K562 (cell line): ENCODE data around the gene SDCCAG8. TPM values are rescaled to one million over a fixed set of nuclear protein-coding genes. Genes with fewer than 3 reads are reported as not detected.
A peak's percentile ranks its signal among the peaks of the same experiment; 100 is the strongest.

Experiments
- ATF1 ChIP-seq, 2 experiments: fragments of 450-650 bp in 1 of 2; IDR thresholded peaks; 2 replicates each; pipeline ENCODE4 v1.6.1; 2016; ENCODE audit warnings: missing compliant biosample characterization in 1 of 2, missing genetic modification characterization in 1 of 2
- BHLHE40 ChIP-seq: IDR thresholded peaks from 2 replicates; pipeline ENCODE4 v1.6.1; 2011; ENCODE audit warnings: low read length, improper control_type of control experiment
- CEBPB ChIP-seq: fragments of 450-650 bp; IDR thresholded peaks from 2 replicates; pipeline ENCODE4 v1.6.1; 2016; ENCODE audit warnings: missing genetic modification characterization, missing compliant biosample characterization
- CHD1 ChIP-seq: fragments of 200-600 bp; sonication (generic); IDR thresholded peaks from one replicate; pipeline ENCODE4 v1.6.1; 2012; ENCODE audit warnings: mild to moderate bottlenecking, moderate library complexity, low read length, inconsistent platforms
- DPF2 ChIP-seq: fragments of 450-650 bp; IDR thresholded peaks from 2 replicates; pipeline ENCODE4 v1.6.1; 2016
- EP300 ChIP-seq: IDR thresholded peaks from 2 replicates; pipeline ENCODE4 v1.6.1; 2012; ENCODE audit warnings: low read length, improper control_type of control experiment
- ESRRA ChIP-seq: fragments of 450-650 bp; IDR thresholded peaks from 2 replicates; pipeline ENCODE4 v1.6.1; 2014; ENCODE audit warnings: low read depth, mild to moderate bottlenecking, moderate library complexity, borderline replicate concordance
- FOS ChIP-seq: IDR thresholded peaks from 3 replicates; pipeline ENCODE4 v1.6.1; 2011; ENCODE audit not compliant: insufficient read length; ENCODE audit errors: extremely low read depth
- FOXA3 ChIP-seq, 2 experiments: fragments of 450-650 bp in 1 of 2; sonication (generic) in 1 of 2; formaldehyde crosslinking; IDR thresholded peaks in 1 of 2; conservative IDR thresholded peaks in 1 of 2; 2 replicates each; pipeline versions ENCODE4 v1.4.0 to v1.8.0; 2020 to 2022; ENCODE audit warnings: mild to moderate bottlenecking in 2 of 2, missing genetic modification reagents in 1 of 2
- FOXM1 ChIP-seq, 2 experiments: fragments of 450-650 bp in 1 of 2; sonication (generic) in 1 of 2; formaldehyde crosslinking in 1 of 2; IDR thresholded peaks; 2 replicates each; pipeline versions ENCODE4 v1.6.1 to v1.9.0; 2017 to 2022; ENCODE audit warnings: low read depth in 2 of 2, mild to moderate bottlenecking in 2 of 2, missing genetic modification reagents in 1 of 2, moderate library complexity in 1 of 2
- HNRNPUL1 ChIP-seq: fragments of 200-400 bp; formaldehyde crosslinking; IDR thresholded peaks from 2 replicates; pipeline ENCODE4 v1.6.1; 2017; ENCODE audit warnings: low read length
- MAFG ChIP-seq: fragments of 450-650 bp; conservative IDR thresholded peaks from 2 replicates; pipeline ENCODE4 v1.6.1; 2016; ENCODE audit warnings: missing genetic modification characterization, missing compliant biosample characterization
- MIER1 ChIP-seq: fragments of 450-650 bp; IDR thresholded peaks from 2 replicates; pipeline ENCODE4 v1.6.1; 2016; ENCODE audit warnings: antibody characterized with exemption, mild to moderate bottlenecking, low read depth
- MTA3 ChIP-seq: fragments of 450-650 bp; formaldehyde crosslinking; IDR thresholded peaks from 2 replicates; pipeline ENCODE4 v1.6.1; 2017; ENCODE audit warnings: mild to moderate bottlenecking, borderline replicate concordance
- NRF1 ChIP-seq, 2 experiments: fragments of 450-650 bp; IDR thresholded peaks in 1 of 2; conservative IDR thresholded peaks in 1 of 2; 2 replicates each; pipeline ENCODE4 v1.6.1; 2014; ENCODE audit warnings: mild to moderate bottlenecking in 2 of 2
- RCOR1 ChIP-seq, 2 experiments: IDR thresholded peaks; 2 replicates each; pipeline ENCODE4 v1.6.1; 2012; ENCODE audit warnings: low read depth in 2 of 2, low read length in 2 of 2, borderline replicate concordance in 1 of 2, improper control_type of control experiment in 1 of 2
- SMARCA4 ChIP-seq: fragments of 450-650 bp; IDR thresholded peaks from 2 replicates; pipeline ENCODE4 v1.6.1; 2016
- SOX6 ChIP-seq: fragments of 450-650 bp; IDR thresholded peaks from 2 replicates; pipeline ENCODE4 v1.6.1; 2014; ENCODE audit warnings: mild to moderate bottlenecking
- SP1 ChIP-seq: sonication (generic); formaldehyde crosslinking; IDR thresholded peaks from 2 replicates; pipeline ENCODE4 v1.8.1; 2022; ENCODE audit warnings: mild to moderate bottlenecking, missing genetic modification reagents
- ZNF311 ChIP-seq: fragments of 250-450 bp; sonication (Bioruptor Pico); IDR thresholded peaks from 2 replicates; pipeline ENCODE4 v1.4.0; 2020; ENCODE audit warnings: mild to moderate bottlenecking, moderate library complexity
- ZNF384 ChIP-seq: IDR thresholded peaks from 2 replicates; pipeline ENCODE4 v1.6.1; 2012; ENCODE audit warnings: low read depth, low read length, improper control_type of control experiment
- ZNF589 ChIP-seq: fragments of 200-800 bp; sonication (Bioruptor generic); IDR thresholded peaks from 2 replicates; pipeline ENCODE4 v1.6.1; 2016; ENCODE audit warnings: low read depth, missing genetic modification characterization, missing compliant biosample characterization
- polyA plus RNA-seq, 8 experiments: library from polyadenylated mRNA; depleted of rRNA in 4 of 8; stranded (reverse) in 5 of 8; unstranded in 3 of 8; fragments of >200 nt; fragmentation: Nextera tagmentation in 2 of 8; fragmentation: Illumina TruSeq in 1 of 8; extraction: Ambion mirVana in 2 of 8; extraction: Trizol in 1 of 8; gene quantifications; 2 replicates each; pipeline versions ENCODE4 v1.2.1 to v1.2.3, GENCODE V29; 2011 to 2014; ENCODE audit warnings: inconsistent platforms in 1 of 8, missing spikeins in 1 of 8
- total RNA-seq, 7 experiments: library from RNA; depleted of rRNA in 6 of 7; stranded (reverse); fragments of >200 nt in 6 of 7; fragmentation: Illumina TruSeq in 2 of 7; extraction: Trizol in 2 of 7; gene quantifications; 2 replicates each; pipeline versions ENCODE4 v1.2.1 to v1.2.3, GENCODE V29; 2011 to 2021; ENCODE audit warnings: low replicate concordance in 1 of 7
- TF ChIP-seq, protein P1 (sequence below): fragments of 450-650 bp; IDR thresholded peaks from 2 replicates; pipeline ENCODE4 v1.6.1; 2016; ENCODE audit warnings: mild to moderate bottlenecking
- TF ChIP-seq, protein P2 (sequence below): fragments of 250-450 bp; sonication (Bioruptor Pico); IDR thresholded peaks from 2 replicates; pipeline ENCODE4 v1.5.0; 2022; ENCODE audit warnings: mild to moderate bottlenecking

Gene SDCCAG8
- total and polyA plus RNA-seq, 9 of the 15 experiments (the other 6 are each of a cell fraction or from before 2014, with no cell fraction given): 17.9 to 36.7 (median 25.4) TPM

DNA sequence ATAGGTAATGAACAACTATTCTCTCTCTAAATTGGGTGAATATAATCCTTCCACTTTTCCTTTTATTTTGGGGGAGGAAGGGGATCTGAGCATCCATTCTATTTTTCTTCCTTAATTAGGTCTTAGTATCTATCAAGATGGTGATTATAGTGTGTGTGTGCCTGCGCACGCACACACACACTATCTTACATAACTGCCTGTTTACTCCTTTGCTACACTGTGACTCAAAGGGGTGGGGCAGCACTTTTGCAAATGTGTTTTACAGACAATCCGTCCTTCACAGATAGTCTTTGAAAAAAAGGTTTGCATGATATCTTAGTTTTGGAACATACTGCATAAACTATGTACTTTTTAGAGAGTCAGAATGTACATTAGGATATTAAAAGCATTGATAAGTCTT is 191.5 kb downstream of the SDCCAG8 start (continued):
- TF ChIP-seq, protein P1, sequence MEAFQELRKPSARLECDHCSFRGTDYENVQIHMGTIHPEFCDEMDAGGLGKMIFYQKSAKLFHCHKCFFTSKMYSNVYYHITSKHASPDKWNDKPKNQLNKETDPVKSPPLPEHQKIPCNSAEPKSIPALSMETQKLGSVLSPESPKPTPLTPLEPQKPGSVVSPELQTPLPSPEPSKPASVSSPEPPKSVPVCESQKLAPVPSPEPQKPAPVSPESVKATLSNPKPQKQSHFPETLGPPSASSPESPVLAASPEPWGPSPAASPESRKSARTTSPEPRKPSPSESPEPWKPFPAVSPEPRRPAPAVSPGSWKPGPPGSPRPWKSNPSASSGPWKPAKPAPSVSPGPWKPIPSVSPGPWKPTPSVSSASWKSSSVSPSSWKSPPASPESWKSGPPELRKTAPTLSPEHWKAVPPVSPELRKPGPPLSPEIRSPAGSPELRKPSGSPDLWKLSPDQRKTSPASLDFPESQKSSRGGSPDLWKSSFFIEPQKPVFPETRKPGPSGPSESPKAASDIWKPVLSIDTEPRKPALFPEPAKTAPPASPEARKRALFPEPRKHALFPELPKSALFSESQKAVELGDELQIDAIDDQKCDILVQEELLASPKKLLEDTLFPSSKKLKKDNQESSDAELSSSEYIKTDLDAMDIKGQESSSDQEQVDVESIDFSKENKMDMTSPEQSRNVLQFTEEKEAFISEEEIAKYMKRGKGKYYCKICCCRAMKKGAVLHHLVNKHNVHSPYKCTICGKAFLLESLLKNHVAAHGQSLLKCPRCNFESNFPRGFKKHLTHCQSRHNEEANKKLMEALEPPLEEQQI: 0 out of 2 replicates have a peak, but pooled peaks have one; percentile 29
- TF ChIP-seq CEBPB: peak; percentile 43; the same call in 1 of the 2 replicates
- no peak for TF ChIP-seq SP1 (CRISPR knock-in tag)
- 0 out of 2 replicates have a peak, but pooled peaks have one; percentile 25 for TF ChIP-seq MTA3
- TF ChIP-seq NRF1 (conservative IDR thresholded peaks at IDR 0.05 in 1 of 2, IDR thresholded peaks at IDR 0.05 in 1 of 2): peak; percentile 80 to 83
- TF ChIP-seq FOXM1 (IDR thresholded peaks at IDR 0.05; ENCODE audit: low read depth): no peak
- TF ChIP-seq FOXM1 (CRISPR knock-in tag; IDR thresholded peaks at IDR 0.05; ENCODE audit: low read depth): no peak
- peak; percentile 1 for TF ChIP-seq FOS
- peak; percentile 62 for TF ChIP-seq BHLHE40
- TF ChIP-seq, protein P2, sequence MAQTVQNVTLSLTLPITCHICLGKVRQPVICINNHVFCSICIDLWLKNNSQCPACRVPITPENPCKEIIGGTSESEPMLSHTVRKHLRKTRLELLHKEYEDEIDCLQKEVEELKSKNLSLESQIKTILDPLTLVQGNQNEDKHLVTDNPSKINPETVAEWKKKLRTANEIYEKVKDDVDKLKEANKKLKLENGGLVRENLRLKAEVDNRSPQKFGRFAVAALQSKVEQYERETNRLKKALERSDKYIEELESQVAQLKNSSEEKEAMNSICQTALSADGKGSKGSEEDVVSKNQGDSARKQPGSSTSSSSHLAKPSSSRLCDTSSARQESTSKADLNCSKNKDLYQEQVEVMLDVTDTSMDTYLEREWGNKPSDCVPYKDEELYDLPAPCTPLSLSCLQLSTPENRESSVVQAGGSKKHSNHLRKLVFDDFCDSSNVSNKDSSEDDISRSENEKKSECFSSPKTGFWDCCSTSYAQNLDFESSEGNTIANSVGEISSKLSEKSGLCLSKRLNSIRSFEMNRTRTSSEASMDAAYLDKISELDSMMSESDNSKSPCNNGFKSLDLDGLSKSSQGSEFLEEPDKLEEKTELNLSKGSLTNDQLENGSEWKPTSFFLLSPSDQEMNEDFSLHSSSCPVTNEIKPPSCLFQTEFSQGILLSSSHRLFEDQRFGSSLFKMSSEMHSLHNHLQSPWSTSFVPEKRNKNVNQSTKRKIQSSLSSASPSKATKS (CRISPR knock-in tag): no peak
- no peak for TF ChIP-seq MAFG (tag)
- peak; percentile 60 to 62; a peak in 3 of 4 replicates for TF ChIP-seq FOXA3 (CRISPR knock-in tag; conservative IDR thresholded peaks at IDR 0.05 in 1 of 2, IDR thresholded peaks at IDR 0.05 in 1 of 2)
- TF ChIP-seq SMARCA4: peak; percentile 71; the same call in 1 of the 2 replicates
- peak; percentile 21; the same call in 1 of the 2 replicates for TF ChIP-seq EP300
- TF ChIP-seq ATF1 (CRISPR knock-in tag; IDR thresholded peaks at IDR 0.05): no peak
- peak; percentile 42 for TF ChIP-seq ATF1 (tag; IDR thresholded peaks at IDR 0.05)
- no peak for TF ChIP-seq ZNF311 (CRISPR knock-in tag)
- TF ChIP-seq ESRRA: no peak
- TF ChIP-seq CHD1: no peak
- TF ChIP-seq MIER1: no peak
- peak in 1 of 2 experiments; percentile 55; a peak in 1 of 4 replicates for TF ChIP-seq RCOR1 (IDR thresholded peaks at IDR 0.05; ENCODE audit: borderline replicate concordance in 1 of 2, low read depth in 2 of 2, low read length in 2 of 2)
- no peak for TF ChIP-seq HNRNPUL1
- TF ChIP-seq ZNF589 (CRISPR knock-in tag): no peak
- peak; percentile 53 for TF ChIP-seq SOX6
- TF ChIP-seq DPF2: peak; percentile 77
- 0 out of 2 replicates have a peak, but pooled peaks have one; percentile 28 for TF ChIP-seq ZNF384
